NCI-H1417 (cell line): ENCODE results near the gene FERMT3.
A peak's percentile ranks its signal among the peaks of the same experiment; 100 is the strongest.

Experiments used
- DNase-seq, 3 experiments: peaks; one replicate each; lab custom pipeline; 2025; lab: John Stamatoyannopoulos, UW

FERMT3 gene

GRCh38 chr11:64264371-64264852, 57.9 kb downstream of the FERMT3 start:
- peak in 2 of 3 experiments; percentile 49 to 72 for DNase-seq

GRCh38 chr11:64265176-64266160, 58.9 kb downstream of the FERMT3 start:
- peak in 2 of 3 experiments; percentile 27 to 61 for DNase-seq

GRCh38 chr11:64266339-64266738, 59.8 kb downstream of the FERMT3 start:
- no peak for DNase-seq

GRCh38 chr11:64267207-64267945, 60.9 kb downstream of the FERMT3 start:
- DNase-seq = peak in 2 of 3 experiments; percentile 27 to 55

- DNase-seq = peak in 1 of 3 experiments; percentile 31
Observed at GRCh38 chr11:64268025-64268892, 61.7 kb downstream of the FERMT3 start.

- DNase-seq = peak in 1 of 3 experiments; percentile 63
Observed at GRCh38 chr11:64268893-64269539, 62.5 kb downstream of the FERMT3 start.

- peak; percentile 99 to 100 (median 100) for DNase-seq
Observed at GRCh38 chr11:64269540-64270220, 63.2 kb downstream of the FERMT3 start.
